ENCODE results near the gene CASP9.
"Not testable (repeated sequence)": the region's sequence is repeated elsewhere in the genome, so short reads cannot be mapped to it uniquely, and the experiment has no call there.

Gene CASP9

DNA sequence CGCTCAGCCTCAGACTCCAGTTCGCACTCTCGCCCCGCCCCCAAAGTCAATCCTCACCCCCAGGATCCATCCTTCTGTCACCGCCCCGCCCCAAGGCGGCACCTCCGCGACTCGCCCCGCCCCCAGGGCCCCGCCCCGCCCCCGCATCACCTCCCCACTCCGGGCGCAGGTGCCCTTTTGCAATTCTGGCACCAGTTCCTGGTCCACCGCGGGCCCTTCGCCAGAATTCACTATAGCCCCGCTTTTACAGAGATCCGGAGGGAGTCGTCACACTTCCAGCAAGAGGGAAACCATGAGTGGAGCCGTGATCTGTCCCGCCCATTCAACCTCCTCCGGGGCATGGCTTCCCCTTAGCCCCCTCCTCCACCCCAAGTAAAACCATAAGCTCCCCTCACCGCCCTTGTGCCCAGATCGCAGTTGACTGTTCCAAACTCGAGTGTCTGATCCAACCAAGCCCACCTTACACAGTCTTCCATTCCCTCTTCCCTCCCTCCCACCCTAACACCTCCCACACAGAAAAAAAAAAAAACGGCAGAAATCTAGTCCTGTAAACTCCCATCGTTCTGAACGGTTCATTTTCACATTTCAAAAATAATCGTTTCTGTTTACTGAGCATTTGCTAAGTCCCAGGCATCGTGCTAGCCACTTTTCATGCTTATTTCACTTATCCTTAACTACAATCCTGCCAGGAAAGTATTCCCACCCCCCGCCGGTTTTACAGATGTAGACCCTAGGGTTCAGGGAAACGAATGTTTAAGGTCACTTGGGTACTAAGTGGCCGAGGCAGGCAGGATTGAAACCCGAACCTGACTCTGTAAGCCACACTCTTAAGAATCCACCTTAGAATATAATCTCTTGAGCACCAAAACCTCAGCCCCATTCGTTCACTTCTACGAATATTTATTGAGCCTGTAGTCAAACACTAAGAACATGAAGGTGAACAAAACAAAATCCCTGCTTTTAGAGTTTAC is 1.3 kb upstream of the CASP9 start:
- DNase-seq = peak; percentile 75

DNA sequence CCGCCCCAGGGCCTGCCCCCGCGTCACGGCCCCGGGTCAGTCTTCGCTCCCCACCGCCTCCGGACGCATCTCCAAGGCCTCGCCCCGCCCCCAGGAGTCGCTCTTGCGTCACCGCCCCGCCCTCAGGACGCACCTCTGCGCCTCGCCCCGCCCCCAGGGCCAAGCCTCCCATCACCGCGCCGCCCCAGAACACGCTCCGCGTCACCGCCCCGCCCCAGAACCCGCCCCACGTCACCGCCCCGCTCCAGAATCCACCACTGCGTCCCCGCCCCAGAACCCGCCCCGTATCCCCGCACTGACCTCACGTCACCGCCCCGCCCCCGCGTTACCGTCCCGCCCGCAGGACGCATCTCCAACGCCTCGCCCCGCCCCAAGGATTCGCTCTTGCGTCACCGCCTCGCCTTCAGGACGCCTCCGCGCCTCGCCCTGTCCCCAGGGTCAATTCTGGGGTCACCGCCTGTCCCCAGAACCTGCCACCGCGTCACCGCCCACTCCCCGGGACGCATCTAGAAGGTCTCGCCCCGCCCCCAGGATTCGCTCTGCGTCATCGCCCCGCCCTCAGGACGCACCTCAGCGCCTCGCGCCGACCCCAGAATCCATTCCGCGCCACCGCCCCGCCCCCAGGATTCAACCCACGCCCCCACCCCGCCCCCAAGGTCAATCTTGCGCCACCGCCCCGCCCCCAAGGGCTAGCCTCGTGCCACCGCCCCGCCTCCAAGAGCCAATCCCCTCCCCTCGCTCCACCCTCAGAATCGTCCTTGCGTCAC is 451 bp upstream of the CASP9 start:
- DNase-seq = peak; percentile 73

DNA sequence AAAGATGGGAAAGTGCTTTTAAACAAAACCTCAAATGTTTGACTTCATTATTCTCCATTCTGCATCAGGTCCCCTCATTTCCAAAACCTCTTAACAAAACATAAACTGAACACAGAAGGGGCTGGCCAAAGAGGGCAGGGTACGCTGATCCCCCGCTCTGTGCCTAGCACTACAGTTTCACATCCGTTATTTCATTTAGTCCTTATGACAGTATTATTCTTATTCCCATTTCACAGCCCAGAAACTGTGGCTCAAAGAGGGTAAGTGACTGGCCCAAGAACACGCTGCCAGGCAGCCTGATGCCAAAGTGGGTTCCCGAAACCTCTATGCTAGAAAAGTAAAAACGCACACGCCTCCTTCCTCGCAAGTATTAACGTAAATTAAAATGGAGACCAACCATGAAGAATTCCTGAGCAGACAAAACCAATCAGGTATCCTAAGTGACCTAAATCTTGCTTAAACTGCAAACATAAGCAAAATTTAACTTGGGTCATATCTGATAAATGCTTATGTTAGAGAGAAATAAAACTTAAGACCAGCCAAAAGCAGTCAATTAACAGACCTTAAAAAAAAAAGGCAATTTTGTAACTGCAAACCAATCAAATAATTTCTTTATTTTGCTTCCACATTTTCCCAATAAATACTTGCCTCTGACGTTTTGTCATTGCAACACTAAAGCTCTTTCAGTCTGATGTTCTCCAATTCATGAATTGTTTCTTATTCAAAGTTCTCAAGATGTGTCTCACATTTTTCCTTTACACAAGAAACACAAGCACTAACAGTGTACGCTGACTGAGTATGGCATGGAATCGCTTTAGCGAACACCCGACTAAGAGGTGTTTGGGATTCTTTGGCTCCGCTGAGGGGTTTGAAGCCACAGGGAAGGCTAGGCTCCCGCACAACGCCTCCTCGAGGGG is 653 bp downstream of the CASP9 start:
- DNase-seq = no peak

DNA sequence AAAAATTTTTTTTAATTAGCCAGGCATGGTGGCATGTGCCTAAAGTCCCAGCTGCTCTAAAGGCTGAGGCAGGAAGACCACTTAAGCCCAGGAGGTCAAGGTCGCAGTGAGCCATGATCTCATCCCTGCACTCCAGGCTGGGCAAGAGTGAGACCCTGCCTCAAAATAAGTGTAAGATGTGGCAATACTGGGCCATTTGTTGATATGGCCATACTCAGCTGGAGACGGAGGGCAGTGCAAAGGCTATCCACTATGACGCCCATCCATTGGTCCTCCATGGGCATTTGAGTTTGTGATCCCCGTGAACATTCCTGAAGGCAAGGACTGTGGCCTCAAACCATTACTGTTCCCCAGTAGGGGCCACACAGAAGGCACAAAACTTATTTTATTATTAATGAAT is 1.5 kb downstream of the CASP9 start:
- DNase-seq = no peak

DNA sequence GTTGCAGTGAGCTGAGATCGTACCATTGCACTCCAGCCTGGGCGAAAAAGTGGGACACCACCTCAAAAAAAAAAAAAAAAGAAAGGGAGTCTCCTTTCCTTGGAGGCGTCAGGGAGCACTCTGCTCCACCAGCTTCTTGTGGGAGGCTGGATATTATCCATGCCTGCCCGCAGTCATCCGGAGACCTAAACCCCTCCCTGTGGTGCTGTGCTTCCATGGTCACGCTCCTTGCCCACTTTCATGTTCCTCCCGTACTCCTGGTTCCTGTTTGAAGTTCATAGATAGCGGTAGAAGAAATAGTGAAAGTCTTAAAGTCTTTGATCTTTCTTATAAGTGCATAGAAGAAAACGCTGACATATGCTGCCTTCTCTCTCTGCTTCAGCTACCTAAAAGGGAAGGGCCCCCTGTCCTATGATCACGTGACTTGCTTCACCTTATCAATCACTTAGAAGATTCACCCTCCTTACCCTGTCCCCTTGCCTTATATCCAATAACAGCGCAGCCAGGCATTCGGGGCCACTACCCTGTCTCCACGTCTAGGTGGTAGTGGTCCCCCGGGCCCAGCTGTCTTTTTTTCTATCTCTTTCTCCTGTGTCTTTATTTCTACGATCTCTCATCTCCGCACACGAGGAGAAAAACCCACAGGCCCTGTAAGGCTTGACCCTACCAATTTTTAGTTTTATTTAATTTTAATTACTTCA is 2.7 kb downstream of the CASP9 start:
- DNase-seq = not testable (repeated sequence)

DNA sequence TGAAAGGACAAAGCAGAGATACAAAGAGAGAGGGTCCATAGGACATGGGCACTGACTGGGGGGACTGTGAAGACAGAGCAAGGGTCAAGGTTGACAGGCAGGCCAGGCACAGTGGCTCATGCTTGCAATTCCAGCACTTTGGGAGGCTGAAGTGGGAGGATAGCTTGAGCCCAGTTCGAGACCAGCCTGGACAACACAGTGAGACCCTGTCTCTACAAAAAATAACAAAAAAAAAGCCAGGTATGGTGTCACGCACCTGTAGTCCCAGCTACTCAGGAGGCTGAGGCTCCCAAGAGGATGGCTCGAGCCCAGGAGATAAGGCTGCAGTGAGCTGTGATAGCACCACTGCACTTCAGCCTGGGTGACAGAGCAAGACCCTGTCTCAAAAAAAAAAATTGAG is 4.4 kb downstream of the CASP9 start:
- no peak for DNase-seq

DNA sequence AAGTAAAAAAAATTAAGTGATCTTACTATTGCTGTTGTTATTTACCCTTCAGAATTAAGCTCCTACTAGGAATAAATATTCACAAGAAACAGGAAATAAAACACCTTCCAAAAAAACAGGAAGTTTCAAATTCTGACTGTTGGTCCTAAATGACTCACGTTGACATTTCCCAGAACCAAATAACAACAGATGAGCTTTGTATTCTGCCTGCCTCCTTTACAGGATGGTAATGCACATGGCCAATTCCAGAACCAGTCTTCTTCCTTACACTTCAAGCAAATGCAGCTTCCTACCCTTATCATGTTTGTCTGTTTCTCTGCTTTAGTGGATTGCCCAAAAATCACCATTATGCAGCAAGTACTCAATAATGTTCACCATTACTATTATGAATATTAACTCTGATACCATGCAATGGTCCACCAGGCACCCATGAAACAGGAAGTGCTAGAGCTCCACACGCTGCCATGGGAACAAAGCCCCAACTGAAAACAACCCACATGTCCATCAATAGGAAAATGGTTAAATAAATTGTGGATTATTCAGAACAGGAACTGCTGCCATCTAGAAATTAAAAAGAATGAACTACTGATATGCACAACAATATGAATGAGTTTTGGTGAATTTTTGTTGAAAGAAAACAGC is 8.9 kb downstream of the CASP9 start:
- DNase-seq = no peak

DNA sequence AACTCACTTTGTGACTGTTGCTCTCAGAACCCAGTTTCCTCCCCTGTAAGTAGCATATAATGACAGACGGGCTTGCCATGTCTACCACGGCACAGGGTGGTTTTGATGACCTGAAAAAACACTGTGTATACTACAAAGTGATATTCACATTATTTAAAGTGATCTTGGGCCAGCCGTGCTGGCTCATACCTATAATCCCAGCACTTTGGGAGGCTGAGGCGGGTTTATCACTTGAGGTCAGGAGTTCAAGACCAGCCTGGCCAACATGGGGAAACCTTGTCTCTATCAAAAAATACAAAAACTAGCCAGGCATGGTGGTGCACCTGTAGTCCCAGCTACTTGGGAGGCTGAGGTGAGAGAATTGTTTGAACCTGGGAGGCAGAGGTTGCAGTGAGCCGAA is 9.5 kb downstream of the CASP9 start:
- not testable (repeated sequence) for DNase-seq

DNA sequence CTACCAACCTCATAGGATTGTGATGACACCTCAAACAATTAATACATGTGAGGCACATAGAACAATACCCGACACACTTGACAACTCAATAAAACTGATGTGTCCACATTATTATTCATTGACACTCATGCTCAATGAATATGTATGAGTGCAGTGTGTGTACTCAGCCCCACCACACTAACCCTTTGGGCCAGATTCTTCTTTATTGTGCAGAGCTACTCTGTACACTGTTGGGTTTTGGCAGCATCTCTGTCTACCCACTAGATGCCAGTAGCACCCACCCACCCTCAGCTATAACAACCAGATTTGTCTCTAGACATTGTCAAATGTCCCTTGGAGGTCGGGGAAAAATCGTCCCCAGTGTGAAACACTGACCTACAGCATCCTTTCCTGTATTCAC is 10.1 kb downstream of the CASP9 start:
- no peak for DNase-seq

DNA sequence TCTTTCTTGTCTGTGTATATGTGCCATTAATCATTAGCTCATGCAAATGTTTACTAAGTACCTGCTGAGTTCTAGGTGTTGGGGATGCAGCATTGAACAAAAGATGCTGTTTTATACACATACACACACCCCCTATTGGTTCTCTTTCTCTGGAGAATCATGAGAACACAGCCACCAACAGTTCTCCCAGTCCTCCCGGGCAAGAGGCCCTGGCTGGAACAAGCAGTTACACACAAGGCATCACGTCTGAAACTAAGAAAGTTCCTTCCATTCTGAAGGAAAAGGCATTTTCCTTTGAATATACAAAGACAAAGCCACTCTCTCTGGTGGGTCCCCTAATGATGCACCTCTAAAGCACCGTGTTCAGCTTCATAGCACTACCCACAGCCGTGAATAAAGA is 10.8 kb downstream of the CASP9 start:
- no peak for DNase-seq

DNA sequence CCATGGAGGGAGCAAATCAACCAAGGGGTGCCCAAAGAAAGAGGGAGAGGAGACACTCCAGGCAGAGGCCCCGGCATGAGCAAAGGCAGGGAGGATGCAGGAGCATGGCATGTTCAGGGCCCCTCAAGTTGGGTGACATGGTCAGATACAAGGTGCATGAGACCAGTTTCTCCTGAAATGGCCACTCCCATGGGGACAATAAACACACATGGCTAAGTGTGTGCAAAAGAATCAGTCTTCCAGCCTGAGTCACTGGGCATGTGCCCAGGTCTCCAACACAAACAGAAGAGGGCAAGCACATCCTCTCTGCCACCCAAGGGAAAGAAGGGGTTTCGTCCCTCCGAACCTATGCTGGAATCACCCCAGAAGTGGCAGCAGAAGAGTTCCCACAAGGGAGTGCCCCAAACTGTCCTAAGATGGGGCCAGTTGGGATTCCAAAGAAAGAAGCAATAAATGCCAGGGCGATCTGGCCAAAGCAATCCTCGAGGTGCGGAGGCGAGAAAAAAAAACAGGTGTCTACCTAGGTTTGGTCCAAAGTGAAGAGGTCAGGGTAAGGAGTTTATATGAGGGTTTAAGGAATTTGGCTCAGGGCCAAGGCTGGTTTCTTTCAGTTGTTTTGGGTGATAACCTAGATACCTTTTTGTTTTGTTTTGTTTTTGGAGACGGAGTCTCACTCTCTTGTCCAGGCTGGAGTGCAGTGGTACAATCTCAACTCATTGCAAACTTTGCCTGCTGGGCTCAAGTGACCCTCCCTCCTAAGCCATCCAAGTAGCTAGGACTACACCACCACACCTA is 13.2 kb downstream of the CASP9 start:
- DNase-seq = no peak

DNA sequence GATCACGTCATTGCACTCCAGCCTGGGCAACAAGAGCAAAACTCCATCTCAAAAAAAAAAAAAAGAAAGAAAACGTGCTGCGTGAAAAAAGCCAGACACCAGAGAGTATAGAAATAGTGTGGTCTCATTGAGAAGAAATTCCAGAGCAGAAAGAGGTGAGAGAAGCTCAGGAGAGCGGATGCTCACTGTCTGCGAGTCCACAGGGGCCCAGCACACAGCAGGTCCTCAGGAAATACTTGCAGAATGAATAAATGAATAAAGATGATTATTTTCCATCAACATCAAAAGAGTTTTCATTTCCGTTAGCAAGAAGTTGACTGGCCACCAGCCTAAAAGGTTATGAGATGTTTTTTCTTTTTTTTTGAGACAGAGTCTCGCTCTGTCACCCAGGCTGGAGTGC is 14.4 kb downstream of the CASP9 start:
- DNase-seq = no peak

DNA sequence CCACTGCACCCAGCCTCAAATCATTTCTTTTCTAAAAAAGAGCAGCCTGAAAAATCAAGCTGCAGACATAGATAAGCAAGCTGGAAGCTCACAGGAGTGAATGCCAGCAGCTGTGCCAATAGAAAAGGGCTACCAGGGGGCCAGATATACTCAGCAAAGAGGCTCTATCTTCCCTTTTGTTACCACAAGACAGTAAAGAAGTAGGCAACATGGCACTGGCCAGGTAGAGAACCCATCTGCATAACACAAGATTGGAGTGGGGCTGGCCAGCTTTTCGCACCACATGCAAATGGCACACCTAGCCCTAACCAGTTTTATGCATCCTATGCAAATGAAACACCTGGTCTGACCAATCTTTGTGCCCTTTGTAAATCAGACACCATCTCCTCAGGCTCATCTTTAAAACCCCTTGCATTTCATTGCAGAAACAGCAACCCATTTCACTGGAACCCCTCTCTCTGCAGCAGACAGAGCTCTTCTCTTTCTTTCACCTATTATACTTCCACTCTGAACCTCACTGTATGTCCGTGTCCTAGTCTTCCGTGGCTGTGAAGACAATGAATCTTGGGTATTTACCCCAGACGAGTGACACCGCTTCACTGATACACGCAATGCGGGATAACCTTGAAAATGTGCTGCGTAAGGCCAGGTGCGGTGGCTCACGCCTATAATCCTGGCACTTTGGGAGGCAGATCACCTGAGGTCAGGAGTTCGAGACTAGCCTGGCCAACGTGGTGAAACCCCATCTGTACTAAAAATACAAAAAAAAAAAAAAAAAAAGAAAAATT is 15.1 kb downstream of the CASP9 start:
- DNase-seq = no peak

DNA sequence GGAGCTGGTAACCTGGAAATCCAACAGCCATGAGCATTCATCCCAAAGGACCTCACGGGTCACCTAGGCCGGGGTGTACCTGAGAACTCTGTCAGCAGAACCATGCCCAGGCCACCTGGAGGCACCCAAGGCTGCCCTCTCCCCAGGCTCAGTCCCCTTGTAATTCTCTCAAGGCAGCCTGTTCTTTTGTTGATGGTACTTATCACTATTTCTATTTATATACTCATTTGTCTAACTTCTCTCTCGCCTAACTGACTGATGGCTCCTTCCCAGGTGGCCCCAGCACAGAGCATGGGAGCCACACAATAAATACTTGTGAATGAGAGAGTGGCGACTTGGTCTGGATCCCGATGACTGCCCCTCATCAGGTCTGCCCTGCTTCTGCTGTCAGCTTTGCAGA is 16.7 kb downstream of the CASP9 start:
- DNase-seq = no peak

DNA sequence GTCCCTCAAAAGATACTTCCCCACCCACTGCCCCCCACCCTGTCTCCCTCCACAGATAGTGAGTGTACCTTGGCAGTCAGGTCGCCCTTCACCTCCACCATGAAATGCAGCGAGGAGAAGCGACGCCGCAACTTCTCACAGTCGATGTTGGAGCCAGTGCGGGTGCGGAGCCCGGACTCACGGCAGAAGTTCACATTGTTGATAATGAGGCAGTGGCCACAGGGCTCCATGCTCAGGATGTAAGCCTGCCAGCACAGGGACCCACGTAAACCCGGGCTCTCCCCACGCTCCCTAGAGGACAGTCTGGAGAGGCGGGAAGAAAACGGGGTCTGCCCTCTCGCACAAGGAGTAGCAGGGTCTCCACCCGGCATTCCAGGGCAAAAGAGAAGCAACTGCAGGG is 17.2 kb downstream of the CASP9 start:
- no peak for DNase-seq

DNA sequence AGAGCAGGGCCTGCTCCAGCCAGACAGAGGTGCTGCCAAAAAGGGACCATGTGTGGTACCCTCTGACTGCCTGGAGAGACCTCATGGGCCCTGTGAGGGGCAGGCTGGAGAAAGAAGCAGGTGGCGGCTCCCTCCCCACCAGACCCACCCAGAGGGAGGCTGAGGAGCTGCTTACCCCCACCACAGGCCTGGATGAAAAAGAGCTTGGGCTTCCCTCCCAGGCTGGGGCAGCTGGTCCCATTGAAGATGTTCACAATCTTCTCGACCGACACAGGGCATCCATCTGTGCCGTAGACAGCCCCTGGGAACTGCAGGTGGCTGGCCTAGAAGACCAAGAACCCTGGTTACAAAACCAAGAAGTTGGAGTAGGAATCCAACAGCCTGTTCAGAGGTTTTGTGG is 19.6 kb downstream of the CASP9 start:
- no peak for DNase-seq

DNA sequence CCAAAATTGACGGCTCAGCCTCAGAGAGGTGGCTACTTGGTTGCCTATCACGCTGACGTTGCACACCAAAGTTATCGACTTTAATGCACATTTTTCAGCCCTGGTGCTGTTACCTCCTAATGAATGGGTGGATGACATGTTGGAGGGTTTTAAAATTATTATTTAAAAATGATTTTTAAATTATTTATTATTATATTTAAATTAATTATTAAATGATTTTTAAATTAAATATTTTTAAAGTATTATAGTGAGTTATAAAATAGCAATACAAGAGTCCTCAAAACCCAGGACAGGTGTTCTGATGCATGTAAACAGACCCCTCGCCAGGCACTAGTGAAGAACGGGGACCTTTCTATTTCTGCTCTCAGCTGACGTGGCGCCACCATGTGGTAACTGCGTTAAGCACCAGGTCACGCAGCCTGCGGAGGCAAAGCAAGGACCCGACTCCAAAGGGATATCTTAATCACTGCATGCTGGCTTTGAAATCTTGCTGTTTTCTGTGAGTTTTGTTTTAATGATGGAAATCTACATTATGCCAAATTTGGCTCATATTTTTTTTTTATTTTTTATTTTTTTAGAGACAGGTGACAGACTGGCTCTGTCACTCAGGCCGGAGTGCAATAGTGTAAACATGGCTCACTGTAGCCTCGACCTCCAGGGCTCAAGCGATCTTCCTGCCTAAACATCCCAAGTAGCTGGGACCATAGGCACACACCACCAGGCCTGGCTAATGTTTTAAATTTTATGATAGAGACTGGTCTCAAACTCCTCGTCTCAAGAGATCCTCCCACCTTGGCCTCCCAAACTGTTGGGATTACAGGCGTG is 22.6 kb downstream of the CASP9 start:
- peak; percentile 53 for DNase-seq

DNA sequence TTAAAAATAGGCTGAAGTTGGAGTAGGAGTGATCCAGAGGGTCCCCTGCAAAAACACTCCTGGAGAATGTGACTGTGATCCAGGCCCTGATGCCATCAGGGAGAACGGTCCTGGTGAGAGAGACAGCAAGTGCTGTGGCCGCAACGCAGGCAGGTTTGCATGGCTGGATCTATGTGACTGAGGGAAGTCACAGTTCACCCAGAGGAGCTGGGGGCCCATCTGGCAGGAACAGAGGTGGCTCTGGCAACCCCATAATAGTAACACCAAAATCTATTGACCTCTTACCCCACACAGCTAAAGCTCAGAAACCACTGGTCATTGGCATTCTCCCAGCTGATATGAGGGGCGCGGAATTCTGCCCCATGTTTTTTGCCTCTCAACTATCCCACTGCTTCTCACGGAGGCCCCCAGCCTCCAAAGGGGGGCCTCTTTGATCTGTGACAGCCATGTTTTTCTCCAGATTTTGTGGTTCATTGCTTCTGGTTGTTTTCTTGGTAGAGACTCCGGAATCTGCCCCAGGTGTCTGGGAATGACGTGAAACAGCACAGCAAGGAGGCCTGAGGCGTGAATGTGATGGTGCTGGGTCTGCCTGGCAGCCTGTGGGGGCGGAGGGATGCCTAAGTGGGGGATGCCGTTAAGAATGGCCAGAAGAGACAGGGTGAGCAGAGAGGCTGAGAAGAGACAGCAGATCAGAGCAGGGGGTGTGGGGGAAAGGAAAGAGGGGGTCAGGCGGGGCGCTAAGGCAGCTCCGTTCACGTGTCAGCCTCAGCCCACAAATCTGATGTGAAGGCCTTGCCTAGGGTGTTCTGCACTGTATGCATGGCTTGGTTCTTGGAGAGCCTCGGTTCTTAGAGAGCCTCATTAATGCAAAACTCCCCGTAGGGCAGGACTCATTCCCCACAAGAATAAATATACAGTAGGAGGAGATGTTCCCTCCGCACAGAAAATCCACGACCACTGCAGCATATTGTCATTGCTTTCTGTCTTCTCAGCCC is 23.5 kb downstream of the CASP9 start:
- DNase-seq = no peak

Data from 8988T (cell line).